H1 (cell line): Measurements from ENCODE around the gene RNF13. TPM values are rescaled to one million over a fixed set of nuclear protein-coding genes. Genes with fewer than 3 reads are reported as not detected.

Experiments used
- MAX ChIP-seq: IDR thresholded peaks from 2 replicates; pipeline ENCODE4 v1.6.1; 2012; ENCODE audit warnings: inconsistent platforms
- YY1 ChIP-seq: IDR thresholded peaks from 2 replicates; pipeline ENCODE4 v1.6.1; 2011; ENCODE audit warnings: low read depth, mild to moderate bottlenecking, low read length
- polyA plus RNA-seq, 7 experiments: library from polyadenylated mRNA; depleted of rRNA in 3 of 7; stranded (reverse) in 5 of 7; unstranded in 2 of 7; fragments of >200 nt in 5 of 7; fragments of 200-250 nt in 2 of 7; gene quantifications; 1 replicate in 5 of 7; 2 replicates in 1 of 7; 4 replicates in 1 of 7; pipeline versions ENCODE4 v1.2.1 to v1.2.3, GENCODE V29; 2011 to 2013; ENCODE audit warnings: missing spikeins in 2 of 7, mixed read lengths in 2 of 7
- total RNA-seq: library from RNA; stranded (reverse); fragmentation: NEBNext Ultra II Directional; extraction: Animal tissue kit (Norgen Biotek cat#: 25700); gene quantifications from 2 replicates; pipeline ENCODE4 v1.2.1, GENCODE V29; 2021

RNF13 gene
- total and polyA plus RNA-seq, 2 of the 8 experiments (the other 6 are each of a cell fraction or from before 2014, with no cell fraction given), result 19.4 to 35.4 TPM

GRCh38 chr3:150005243-150006112 is 192.5 kb downstream of the RNF13 start (continued):
- TF ChIP-seq MAX (no peak), YY1 (no peak)
